K562 (cell line): ENCODE results near the gene LAMTOR4. TPM values are rescaled to one million over a fixed set of nuclear protein-coding genes. Genes with fewer than 3 reads are reported as not detected.
A peak's percentile ranks its signal among the peaks of the same experiment; 100 is the strongest.

ENCODE experiments used
- ETV1 ChIP-seq: fragments of 450-650 bp; conservative IDR thresholded peaks from 2 replicates; pipeline ENCODE4 v1.6.1; 2016; ENCODE audit warnings: missing genetic modification characterization, control low read depth, low read depth, missing compliant biosample characterization
- HDAC6 ChIP-seq: IDR thresholded peaks from 2 replicates; pipeline ENCODE4 v1.6.1; 2012; ENCODE audit warnings: low read depth, mild to moderate bottlenecking, control low read depth, inconsistent platforms, low read length, moderate library complexity
- HDAC8 ChIP-seq: fragments of 450-650 bp; IDR thresholded peaks from 2 replicates; pipeline ENCODE4 v1.6.1; 2016; ENCODE audit warnings: mild to moderate bottlenecking, missing genetic modification characterization, moderate library complexity, missing compliant biosample characterization
- HMGXB4 ChIP-seq: sonication (generic); formaldehyde crosslinking; IDR thresholded peaks from 2 replicates; pipeline ENCODE4 v1.8.1; 2023; ENCODE audit warnings: mild to moderate bottlenecking, missing genetic modification reagents
- PBX2 ChIP-seq, 2 experiments: IDR thresholded peaks in 1 of 2; conservative IDR thresholded peaks in 1 of 2; 2 replicates each; pipeline ENCODE4 v1.6.1; 2016; ENCODE audit warnings: low read depth in 2 of 2, mild to moderate bottlenecking in 1 of 2, missing compliant biosample characterization in 1 of 2, missing genetic modification characterization in 1 of 2, moderate library complexity in 1 of 2
- PHTF2 ChIP-seq: fragments of 250-450 bp; sonication (Bioruptor Pico); IDR thresholded peaks from 2 replicates; pipeline ENCODE4 v1.5.0; 2021; ENCODE audit warnings: mild to moderate bottlenecking
- POU5F1 ChIP-seq: fragments of 150-350 bp; IDR thresholded peaks from 2 replicates; pipeline ENCODE4 v1.6.1; 2014; ENCODE audit warnings: borderline replicate concordance, low read length, low read depth, mild to moderate bottlenecking; ENCODE audit not compliant: partially characterized antibody
- PRPF4 ChIP-seq: fragments of 200-400 bp; formaldehyde crosslinking; IDR thresholded peaks from one replicate; pipeline ENCODE4 v1.6.1; 2017; ENCODE audit warnings: low read length, low read depth, mild to moderate bottlenecking; ENCODE audit not compliant: insufficient read depth, poor library complexity, severe bottlenecking
- RNF219 ChIP-seq: fragments of 250-450 bp; sonication (Bioruptor Pico); IDR thresholded peaks from 2 replicates; pipeline ENCODE4 v1.5.0; 2022; ENCODE audit warnings: mild to moderate bottlenecking
- SAFB2 ChIP-seq: fragments of 200-400 bp; formaldehyde crosslinking; IDR thresholded peaks from 2 replicates; pipeline ENCODE4 v1.6.1; 2018; ENCODE audit warnings: borderline replicate concordance, low read length, low read depth, moderate library complexity; ENCODE audit not compliant: severe bottlenecking
- TRIM28 ChIP-seq: fragments of 450-650 bp; IDR thresholded peaks from 2 replicates; pipeline ENCODE4 v1.6.1; 2017
- ZMIZ1 ChIP-seq, 2 experiments: fragments of 150-350 bp in 1 of 2; IDR thresholded peaks; 2 replicates each; pipeline ENCODE4 v1.6.1; 2012 to 2016; ENCODE audit warnings: low read depth in 2 of 2, low read length in 2 of 2, mild to moderate bottlenecking in 1 of 2, moderate library complexity in 1 of 2
- ZNF174 ChIP-seq: fragments of 250-450 bp; sonication (Bioruptor Pico); IDR thresholded peaks from 2 replicates; pipeline ENCODE4 v1.4.0; 2020; ENCODE audit warnings: mild to moderate bottlenecking
- ZNF347 ChIP-seq: fragments of 450-650 bp; formaldehyde crosslinking; IDR thresholded peaks from 2 replicates; pipeline ENCODE4 v1.4.0; 2020; ENCODE audit warnings: low read depth, mild to moderate bottlenecking, moderate library complexity
- ZNF696 ChIP-seq: fragments of 250-450 bp; sonication (Bioruptor Pico); conservative IDR thresholded peaks from 2 replicates; pipeline ENCODE4 v1.4.0; 2020; ENCODE audit warnings: mild to moderate bottlenecking, moderate library complexity
- polyA plus RNA-seq, 8 experiments: library from polyadenylated mRNA; depleted of rRNA in 4 of 8; stranded (reverse) in 5 of 8; unstranded in 3 of 8; fragments of >200 nt; fragmentation: Nextera tagmentation in 2 of 8; fragmentation: Illumina TruSeq in 1 of 8; extraction: Ambion mirVana in 2 of 8; extraction: Trizol in 1 of 8; gene quantifications; 2 replicates each; pipeline versions ENCODE4 v1.2.1 to v1.2.3, GENCODE V29; 2011 to 2014; ENCODE audit warnings: inconsistent platforms in 1 of 8, missing spikeins in 1 of 8
- total RNA-seq, 7 experiments: library from RNA; depleted of rRNA in 6 of 7; stranded (reverse); fragments of >200 nt in 6 of 7; fragmentation: Illumina TruSeq in 2 of 7; extraction: Trizol in 2 of 7; gene quantifications; 2 replicates each; pipeline versions ENCODE4 v1.2.1 to v1.2.3, GENCODE V29; 2011 to 2021; ENCODE audit warnings: low replicate concordance in 1 of 7

LAMTOR4 gene
- total and polyA plus RNA-seq, 9 of the 15 experiments (the other 6 are each of a cell fraction or from before 2014, with no cell fraction given): 79.6 to 314 (median 195) TPM

- TF ChIP-seq ZMIZ1 (IDR thresholded peaks at IDR 0.05; ENCODE audit: low read depth in 2 of 2, low read length in 2 of 2) (peak in 1 of 2 experiments; percentile 63; a peak in 1 of 4 replicates), ETV1 (tag) (0 out of 2 replicates have a peak, but pooled peaks have one; percentile 11), ZNF174 (CRISPR knock-in tag) (no peak), PHTF2 (CRISPR knock-in tag) (no peak; the same call in 1 of the 2 replicates), HDAC6 (no peak), TRIM28 (no peak), RNF219 (CRISPR knock-in tag) (0 out of 2 replicates have a peak, but pooled peaks have one; percentile 11), POU5F1 (peak; percentile 27), SAFB2 (no peak), PRPF4 (no peak), PBX2 (CRISPR knock-in tag; IDR thresholded peaks at IDR 0.05; ENCODE audit: low read depth) (peak; percentile 98), PBX2 (tag; conservative IDR thresholded peaks at IDR 0.05; ENCODE audit: low read depth) (peak; percentile 98), HDAC8 (tag) (peak; percentile 64; the same call in 1 of the 2 replicates), HMGXB4 (CRISPR knock-in tag) (no peak), ZNF347 (CRISPR knock-in tag) (0 out of 2 replicates have a peak, but pooled peaks have one; percentile 26), ZNF696 (CRISPR knock-in tag) (no peak)
Measured at GRCh38 chr7:100101016-100101862, 47.5 kb upstream of the LAMTOR4 start, which contains the start of the genes AP4M1 and MCM7 (continued).
